ENCODE results near the gene TNS3. TPM values are rescaled to one million over a fixed set of nuclear protein-coding genes. Genes with fewer than 3 reads are reported as not detected.

Gene TNS3
- total and polyA plus RNA-seq, 10 of the 15 experiments (the other 5 are each of a cell fraction or from before 2014, with no cell fraction given), result 0.27 to 2.7 (median 0.79) TPM

- TF ChIP-seq E2F8 (IDR thresholded peaks at IDR 0.05; ENCODE audit: low read depth, partially characterized antibody) (no peak), SP1 (IDR thresholded peaks at IDR 0.05; ENCODE audit: low read depth, low read length) (no peak), ZSCAN29 (IDR thresholded peaks at IDR 0.05) (no peak), CHD4 (IDR thresholded peaks at IDR 0.05) (no peak), NFIC (IDR thresholded peaks at IDR 0.05; ENCODE audit: low read depth, low read length) (no peak), ZNF622 (IDR thresholded peaks at IDR 0.05) (no peak), POLR2AphosphoS2 (IDR thresholded peaks at IDR 0.05; ENCODE audit: low read depth, low read length) (no peak), POLR2AphosphoS5 (IDR thresholded peaks at IDR 0.05; ENCODE audit: low read length) (no peak), NFXL1 (IDR thresholded peaks at IDR 0.05; ENCODE audit: borderline replicate concordance) (no peak), BRCA1 (IDR thresholded peaks at IDR 0.05; ENCODE audit: low read depth, low read length) (no peak), RBBP5 (conservative IDR thresholded peaks at IDR 0.05) (no peak), PAX5 (IDR thresholded peaks at IDR 0.05; ENCODE audit: borderline replicate concordance, low read depth, low read length) (no peak), YY1 (IDR thresholded peaks at IDR 0.05; ENCODE audit: low read depth, low read length) (no peak)
- TF ChIP-seq, protein P1, sequence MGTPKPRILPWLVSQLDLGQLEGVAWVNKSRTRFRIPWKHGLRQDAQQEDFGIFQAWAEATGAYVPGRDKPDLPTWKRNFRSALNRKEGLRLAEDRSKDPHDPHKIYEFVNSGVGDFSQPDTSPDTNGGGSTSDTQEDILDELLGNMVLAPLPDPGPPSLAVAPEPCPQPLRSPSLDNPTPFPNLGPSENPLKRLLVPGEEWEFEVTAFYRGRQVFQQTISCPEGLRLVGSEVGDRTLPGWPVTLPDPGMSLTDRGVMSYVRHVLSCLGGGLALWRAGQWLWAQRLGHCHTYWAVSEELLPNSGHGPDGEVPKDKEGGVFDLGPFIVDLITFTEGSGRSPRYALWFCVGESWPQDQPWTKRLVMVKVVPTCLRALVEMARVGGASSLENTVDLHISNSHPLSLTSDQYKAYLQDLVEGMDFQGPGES (IDR thresholded peaks at IDR 0.05), result no peak
- TF ChIP-seq, protein P2, sequence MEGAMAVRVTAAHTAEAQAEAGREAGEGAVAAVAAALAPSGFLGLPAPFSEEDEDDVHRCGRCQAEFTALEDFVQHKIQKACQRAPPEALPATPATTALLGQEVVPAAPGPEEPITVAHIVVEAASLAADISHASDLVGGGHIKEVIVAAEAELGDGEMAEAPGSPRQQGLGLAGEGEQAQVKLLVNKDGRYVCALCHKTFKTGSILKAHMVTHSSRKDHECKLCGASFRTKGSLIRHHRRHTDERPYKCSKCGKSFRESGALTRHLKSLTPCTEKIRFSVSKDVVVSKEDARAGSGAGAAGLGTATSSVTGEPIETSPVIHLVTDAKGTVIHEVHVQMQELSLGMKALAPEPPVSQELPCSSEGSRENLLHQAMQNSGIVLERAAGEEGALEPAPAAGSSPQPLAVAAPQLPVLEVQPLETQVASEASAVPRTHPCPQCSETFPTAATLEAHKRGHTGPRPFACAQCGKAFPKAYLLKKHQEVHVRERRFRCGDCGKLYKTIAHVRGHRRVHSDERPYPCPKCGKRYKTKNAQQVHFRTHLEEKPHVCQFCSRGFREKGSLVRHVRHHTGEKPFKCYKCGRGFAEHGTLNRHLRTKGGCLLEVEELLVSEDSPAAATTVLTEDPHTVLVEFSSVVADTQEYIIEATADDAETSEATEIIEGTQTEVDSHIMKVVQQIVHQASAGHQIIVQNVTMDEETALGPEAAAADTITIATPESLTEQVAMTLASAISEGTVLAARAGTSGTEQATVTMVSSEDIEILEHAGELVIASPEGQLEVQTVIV (IDR thresholded peaks at IDR 0.05; ENCODE audit: borderline replicate concordance, partially characterized antibody), result no peak
These were observed 110.1 kb downstream of the TNS3 start (continued) for GRCh38 chr7:47471831-47472230.

All from GM12878 (cell line).